VCaP (cell line): Measurements from ENCODE around the gene CEP85L.
A peak's percentile ranks its signal among the peaks of the same experiment; 100 is the strongest.

Experiments used
- H3K27ac ChIP-seq: fragments of 450-650 bp; 2 replicates; pipeline ENCODE4 v1.5.1; 2017
- CTCF ChIP-seq: fragments of 450-650 bp; conservative IDR thresholded peaks from 2 replicates; pipeline ENCODE4 v1.5.1; 2017; ENCODE audit warnings: mild to moderate bottlenecking, moderate library complexity

Gene CEP85L

GRCh38 chr6:118651282-118652050 is at the start of gene CEP85L:
CEP85L (minus strand) TSS chr6:118651591; CDS start chr6:118651269, 322 bp downstream.
- TF ChIP-seq CTCF: no peak

GRCh38 chr6:118700531-118700930 is 49.1 kb upstream of the CEP85L start:
- no peak overlapping the region for H3K27ac ChIP-seq
- no peak for TF ChIP-seq CTCF

More at GRCh38 chr6:118651282-118652050, at the start of gene CEP85L:
- H3K27ac ChIP-seq: peak within 1 kb of the TSS; percentile 79

GRCh38 chr6:118697554-118697953 is 46.2 kb upstream of the CEP85L start:
- TF ChIP-seq CTCF: no peak; the same call in 1 of the 2 replicates
- H3K27ac ChIP-seq: no peak overlapping the region

- H3K27ac ChIP-seq: no peak overlapping the region
- TF ChIP-seq CTCF: no peak
Observed at GRCh38 chr6:118696271-118696670, 44.9 kb upstream of the CEP85L start.

GRCh38 chr6:118693562-118693961 is 42.2 kb upstream of the CEP85L start:
- H3K27ac ChIP-seq: no peak overlapping the region
- no peak for TF ChIP-seq CTCF

- no peak overlapping the region for H3K27ac ChIP-seq
- TF ChIP-seq CTCF: no peak
Observed at GRCh38 chr6:118685823-118686449, 34.5 kb upstream of the CEP85L start.
